GM21619 (cell line): ENCODE results near the gene GOSR2.
"Not testable (repeated sequence)": the region's sequence is repeated elsewhere in the genome, so short reads cannot be mapped to it uniquely, and the experiment has no call there.

Source experiments
- ATAC-seq: cut with Tn5 transposase; IDR thresholded peaks from one replicate; pipeline ENCODE4 v1.9.1; 2021; ENCODE audit not compliant: unreplicated experiment

GOSR2 gene

DNA sequence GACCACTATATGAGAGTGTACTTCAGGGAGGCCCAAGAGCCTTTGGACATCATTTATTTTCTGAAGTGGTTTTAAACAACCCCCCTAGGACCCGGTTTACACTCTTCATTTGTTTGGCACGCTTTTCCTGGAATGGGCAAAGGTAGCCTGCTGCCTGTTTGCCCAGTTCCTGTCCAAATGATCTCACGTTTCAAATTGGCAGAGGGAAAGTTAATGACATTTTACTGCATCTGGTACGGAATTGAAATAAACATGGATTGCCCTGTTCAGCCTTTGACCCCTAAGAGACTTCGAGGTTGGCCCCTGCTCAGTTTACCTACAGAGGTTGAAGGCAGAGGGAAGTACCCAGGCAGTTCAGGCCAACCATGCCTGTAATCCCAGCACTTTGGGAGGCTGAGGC, 61.9 kb downstream of the GOSR2 start:
- ATAC-seq: no peak

DNA sequence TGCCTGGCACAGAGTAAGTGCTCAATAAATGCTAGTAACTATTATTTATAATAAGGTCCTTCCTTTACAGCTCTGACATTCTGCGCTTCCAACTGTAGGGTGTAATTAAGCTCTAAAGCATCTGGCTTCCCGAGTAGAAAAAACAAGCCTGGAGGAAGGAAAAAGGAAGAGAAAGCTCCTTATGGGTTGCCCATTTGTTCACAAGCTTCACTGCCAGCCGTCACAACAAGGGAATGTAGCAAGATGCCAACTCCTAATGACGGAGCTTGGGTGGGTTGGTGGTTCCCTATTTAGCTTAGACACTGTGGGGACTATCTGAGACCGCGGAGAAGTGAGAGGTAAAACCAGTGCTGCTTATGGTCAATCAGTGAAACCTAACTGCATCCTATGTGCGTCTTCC, 63.4 kb downstream of the GOSR2 start:
- no peak for ATAC-seq

DNA sequence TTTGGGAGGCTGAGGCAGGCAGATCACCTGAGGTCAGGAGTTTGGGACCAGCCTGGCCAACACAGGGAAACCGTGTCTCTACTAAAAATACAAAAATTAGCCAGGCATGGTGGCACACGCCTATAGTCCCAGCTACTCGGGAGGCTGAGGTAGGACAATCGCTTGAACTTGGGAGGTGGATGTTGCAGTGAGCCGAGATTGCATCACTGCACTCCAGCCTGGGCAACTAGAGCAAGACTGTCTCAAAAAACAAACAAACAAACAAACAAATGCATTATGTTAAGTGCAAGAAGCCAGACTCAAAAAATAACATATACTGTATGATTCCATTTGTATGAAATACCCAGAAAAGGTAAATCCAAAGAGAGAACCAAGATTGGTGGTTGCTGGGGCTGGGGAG, 65.0 kb downstream of the GOSR2 start:
- not testable (repeated sequence) for ATAC-seq

DNA sequence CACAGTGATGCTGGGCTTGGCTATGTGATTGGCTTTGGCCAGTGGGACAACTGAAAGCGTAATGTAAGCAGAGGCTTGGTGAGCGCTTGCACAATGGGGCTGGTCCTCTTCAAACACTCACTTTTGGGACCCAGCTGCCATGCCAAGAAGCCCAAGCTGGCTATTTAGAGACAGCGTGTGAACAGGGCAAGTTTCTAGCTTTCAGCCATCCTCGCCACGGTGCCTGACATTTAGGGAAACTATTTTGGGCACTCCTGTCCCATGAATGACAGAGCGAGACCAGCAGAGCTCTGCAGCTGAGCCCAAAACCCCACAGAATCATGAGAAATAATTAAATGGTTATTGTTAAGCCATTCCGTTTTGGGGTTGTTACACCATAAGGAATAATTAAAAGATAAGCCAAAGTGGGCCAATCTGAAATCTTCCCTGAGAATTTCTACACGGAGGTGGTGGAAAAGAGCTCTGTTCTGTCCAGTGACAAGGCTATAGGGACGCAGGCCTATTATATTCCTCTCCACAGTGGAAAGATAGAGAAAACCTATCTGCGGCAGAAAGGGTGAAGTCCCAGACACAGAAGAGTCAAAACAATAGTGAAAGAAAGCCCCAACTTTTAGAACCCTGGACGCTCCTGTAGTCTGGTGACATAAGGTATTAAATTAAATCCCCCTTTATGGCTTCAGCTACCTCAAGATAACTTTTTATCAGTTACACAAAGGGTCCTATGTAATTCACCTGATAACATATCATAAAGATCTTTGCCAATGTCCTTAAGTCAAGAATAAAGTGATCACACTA, 66.9 kb downstream of the GOSR2 start:
- ATAC-seq: no peak

DNA sequence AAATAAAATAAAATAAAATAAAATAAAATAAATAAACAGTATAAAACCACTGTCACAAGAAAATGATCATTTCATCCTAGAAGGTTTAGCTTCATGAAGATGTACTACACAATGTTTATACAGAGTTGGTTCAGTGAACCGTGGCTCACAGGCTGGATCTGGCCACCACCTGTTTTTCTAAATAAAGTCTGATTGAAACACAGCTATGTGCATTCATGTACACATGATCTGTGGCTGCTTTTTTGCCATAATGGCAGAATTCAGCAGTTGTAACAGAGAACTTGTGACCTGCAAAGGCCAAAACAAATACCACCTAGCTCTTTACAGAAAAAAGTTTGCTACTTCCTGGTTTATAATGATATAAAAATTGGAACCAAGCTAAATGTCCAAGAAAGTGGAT, 68.7 kb downstream of the GOSR2 start:
- ATAC-seq: no peak
